H9 (cell line): ENCODE measurements around the gene CWC27. TPM values are rescaled to one million over a fixed set of nuclear protein-coding genes. Genes with fewer than 3 reads are reported as not detected.

Experiments
- DNase-seq: peaks from one replicate; pipeline ENCODE4 v3.0.0-alpha.2; 2017
- H2AFZ ChIP-seq: one replicate; pipeline ENCODE4 v1.6.1; 2013; ENCODE audit warnings: mild to moderate bottlenecking, low read length, control low read depth, moderate library complexity
- H2AK5ac ChIP-seq: 2 replicates; pipeline ENCODE4 v1.6.1; 2013; ENCODE audit warnings: low read length, control low read depth, mixed read lengths; ENCODE audit not compliant: insufficient read length
- H2BK120ac ChIP-seq: one replicate; pipeline ENCODE4 v1.6.1; 2013; ENCODE audit warnings: low read depth, mild to moderate bottlenecking, low read length, control low read depth, inconsistent platforms; ENCODE audit not compliant: poor library complexity, severe bottlenecking
- H2BK12ac ChIP-seq: 2 replicates; pipeline ENCODE4 v1.6.1; 2013; ENCODE audit warnings: low read length, control low read depth, mixed read lengths, low read depth; ENCODE audit not compliant: insufficient read length
- H2BK15ac ChIP-seq: 2 replicates; pipeline ENCODE4 v1.6.1; 2013; ENCODE audit warnings: low read depth, low read length, control low read depth
- H2BK20ac ChIP-seq: one replicate; pipeline ENCODE4 v1.6.1; 2013; ENCODE audit warnings: low read depth, mild to moderate bottlenecking, low read length, control low read depth, inconsistent platforms; ENCODE audit not compliant: poor library complexity, severe bottlenecking
- H2BK5ac ChIP-seq: 2 replicates; pipeline ENCODE4 v1.6.1; 2013; ENCODE audit warnings: low read length, control low read depth, mixed read lengths; ENCODE audit not compliant: insufficient read length
- H3K14ac ChIP-seq: 2 replicates; pipeline ENCODE4 v1.6.1; 2013; ENCODE audit warnings: low read length, control low read depth; ENCODE audit not compliant: insufficient read depth
- H3K18ac ChIP-seq: 2 replicates; pipeline ENCODE4 v1.6.1; 2013; ENCODE audit warnings: low read depth, mild to moderate bottlenecking, mixed read lengths, low read length, control low read depth; ENCODE audit not compliant: insufficient read length
- H3K23ac ChIP-seq: 2 replicates; pipeline ENCODE4 v1.6.1; 2013; ENCODE audit warnings: low read length, control low read depth, mixed read lengths, low read depth; ENCODE audit not compliant: insufficient read length
- H3K23me2 ChIP-seq: 2 replicates; pipeline ENCODE4 v1.6.1; 2013; ENCODE audit warnings: low read depth, mild to moderate bottlenecking, mixed read lengths, low read length, control low read depth; ENCODE audit not compliant: insufficient read length, poor library complexity, severe bottlenecking
- H3K27ac ChIP-seq: 2 replicates; pipeline ENCODE4 v1.5.1; 2013; ENCODE audit warnings: low read length, control low read depth, mixed read lengths, low read depth; ENCODE audit not compliant: insufficient read length
- H3K27me3 ChIP-seq: 2 replicates; pipeline ENCODE4 v1.6.1; 2013; ENCODE audit warnings: low read length, control low read depth, inconsistent platforms; ENCODE audit not compliant: insufficient read depth
- H3K4ac ChIP-seq: 2 replicates; pipeline ENCODE4 v1.6.1; 2013; ENCODE audit warnings: low read depth, mild to moderate bottlenecking, control low read depth, inconsistent platforms, low read length, moderate library complexity
- H3K4me1 ChIP-seq: 2 replicates; pipeline ENCODE4 v1.6.1; 2013; ENCODE audit warnings: low read length, control low read depth, inconsistent platforms; ENCODE audit not compliant: insufficient read depth
- H3K4me2 ChIP-seq: 2 replicates; pipeline ENCODE4 v1.6.1; 2013; ENCODE audit warnings: low read length, control low read depth, mixed read lengths; ENCODE audit not compliant: insufficient read length, insufficient read depth
- H3K56ac ChIP-seq: 2 replicates; pipeline ENCODE4 v1.6.1; 2013; ENCODE audit warnings: low read depth, mild to moderate bottlenecking, mixed read lengths, low read length, control low read depth; ENCODE audit not compliant: insufficient read length
- H3K79me1 ChIP-seq: 2 replicates; pipeline ENCODE4 v1.6.1; 2013; ENCODE audit warnings: low read depth, mild to moderate bottlenecking, moderate library complexity, low read length, control low read depth, inconsistent platforms; ENCODE audit not compliant: insufficient read depth, poor library complexity, severe bottlenecking
- H3K79me2 ChIP-seq: 2 replicates; pipeline ENCODE4 v1.6.1; 2013; ENCODE audit warnings: low read length, control low read depth, inconsistent platforms; ENCODE audit not compliant: insufficient read depth
- H3K9ac ChIP-seq: 2 replicates; pipeline ENCODE4 v1.6.1; 2013; ENCODE audit warnings: low read length, control low read depth, mixed read lengths; ENCODE audit not compliant: insufficient read length; ENCODE audit errors: extremely low read depth
- H3K9me3 ChIP-seq: one replicate; pipeline ENCODE4 v1.6.1; 2013; ENCODE audit warnings: low read depth, low read length, inconsistent platforms; ENCODE audit not compliant: control insufficient read depth
- H3T11ph ChIP-seq: one replicate; pipeline ENCODE4 v1.6.1; 2013; ENCODE audit warnings: mild to moderate bottlenecking, low read length, control low read depth, inconsistent platforms
- H4K20me1 ChIP-seq: one replicate; pipeline ENCODE4 v1.6.1; 2013; ENCODE audit not compliant: control insufficient read depth, insufficient read length, insufficient read depth
- H4K5ac ChIP-seq: 2 replicates; pipeline ENCODE4 v1.6.1; 2013; ENCODE audit warnings: low read depth, mild to moderate bottlenecking, mixed read lengths, low read length, control low read depth; ENCODE audit not compliant: insufficient read length
- H4K8ac ChIP-seq: replicated peaks from 2 replicates; pipeline ENCODE4 v1.6.1; 2013; ENCODE audit warnings: low read length, control low read depth, mixed read lengths, low read depth; ENCODE audit not compliant: insufficient read length
- H4K91ac ChIP-seq: 2 replicates; pipeline ENCODE4 v1.6.1; 2013; ENCODE audit warnings: low read depth, mild to moderate bottlenecking, moderate library complexity, mixed read lengths, low read length, control low read depth; ENCODE audit not compliant: insufficient read length
- H3K27ac Mint-ChIP-seq, 3 experiments: 2 replicates in 2 of 3; 3 replicates in 1 of 3; pipeline ENCODE4 v1.8.0; 2020 to 2021; ENCODE audit warnings: mixed read lengths in 3 of 3, mild to moderate bottlenecking in 1 of 3, moderate library complexity in 1 of 3
- H3K27me3 Mint-ChIP-seq: 2 replicates; pipeline ENCODE4 v1.8.0; 2021; ENCODE audit warnings: low read depth, mild to moderate bottlenecking, moderate library complexity, mixed read lengths
- H3K36me3 Mint-ChIP-seq, 3 experiments: 2 replicates in 2 of 3; 3 replicates in 1 of 3; pipeline ENCODE4 v1.8.0; 2020 to 2021; ENCODE audit warnings: low read depth in 3 of 3, mixed read lengths in 3 of 3; ENCODE audit not compliant: insufficient read depth in 1 of 3
- H3K4me1 Mint-ChIP-seq, 2 experiments: 2 replicates each; pipeline ENCODE4 v1.8.0; 2020; ENCODE audit warnings: mixed read lengths in 2 of 2
- H3K4me3 Mint-ChIP-seq, 2 experiments: 2 replicates in 1 of 2; 3 replicates in 1 of 2; pipeline ENCODE4 v1.8.0; 2020 to 2021; ENCODE audit warnings: mild to moderate bottlenecking in 2 of 2, mixed read lengths in 2 of 2, moderate library complexity in 1 of 2
- H3K9me3 Mint-ChIP-seq, 2 experiments: 2 replicates in 1 of 2; 3 replicates in 1 of 2; pipeline ENCODE4 v1.8.0; 2020; ENCODE audit warnings: mild to moderate bottlenecking in 2 of 2, mixed read lengths in 2 of 2, moderate library complexity in 1 of 2
- CTCF ChIP-seq: fragments of 200-600 bp; sonication (generic); conservative IDR thresholded peaks from 3 replicates; pipeline ENCODE4 v1.8.0; 2021; ENCODE audit warnings: antibody characterized with exemption, mild to moderate bottlenecking
- WGBS: extraction: QIAGEN DNeasy Blood & Tissue Kit; methylation state at CpG from one replicate; pipeline ENCODE4 v1.1.7; 2013; ENCODE audit warnings: missing lambda C conversion rate, low lambda C conversion rate, mixed read lengths; ENCODE audit not compliant: insufficient read length; ENCODE audit errors: extremely low coverage; 5-methylcytosine and 5-hydroxymethylcytosine counted together
- total RNA-seq: library from RNA; stranded (reverse); gene quantifications from 2 replicates; pipeline ENCODE4 v1.2.1, GENCODE V29; 2021

CWC27 gene
- total RNA-seq, 1 experiment from 2014 or later, result 41.9 TPM

GRCh38 chr5:64853777-64854176 lies 85.0 kb downstream of the CWC27 start:
- Histone ChIP-seq H2BK20ac (no peak overlapping the region), H4K20me1 (no peaks in the 10 kb centered on the region), H3T11ph (no peak overlapping the region), H2BK5ac (no peak overlapping the region), H4K8ac (no peak overlapping the region), H2BK12ac (no peak overlapping the region), H3K4me1 (no peaks in the 10 kb centered on the region), H2BK15ac (no peak overlapping the region), H3K56ac (no peak overlapping the region), H2AK5ac (no peak overlapping the region), H3K4me2 (no peak overlapping the region), H3K27ac (no peak overlapping the region), H4K91ac (no peak overlapping the region), H3K79me2 (no peaks in the 10 kb centered on the region), H3K4ac (no peak overlapping the region), H2BK120ac (no peak overlapping the region), H3K9me3 (no peaks in the 10 kb centered on the region), H2AFZ (no peak overlapping the region), H3K27me3 (no peaks in the 10 kb centered on the region), H3K9ac (no peak overlapping the region), H3K14ac (no peak overlapping the region), H3K18ac (no peak overlapping the region), H3K23ac (no peak overlapping the region), H4K5ac (no peak overlapping the region), H3K23me2 (no peaks in the 10 kb centered on the region), H3K79me1 (no peaks in the 10 kb centered on the region)
- Mint-ChIP-seq H3K4me1 (no peaks in the 10 kb centered on the region), H3K27me3 (no peaks in the 10 kb centered on the region), H3K4me3 (no peak overlapping the region), H3K27ac (no peak overlapping the region), H3K9me3 (no peaks in the 10 kb centered on the region; a peak in 1 of 5 replicates), H3K36me3 (peaks cover 0 to 10% (median 2%) of the 10 kb centered on the region in 3 experiments; a peak in 3 of 7 replicates)
- no peak for DNase-seq
- no peak for TF ChIP-seq CTCF
- no CpG with 5 or more reads among the region's 5 CpGs for WGBS
